Activated T-helper 9 cell treated with anti-CD3 and anti-CD28 coated beads, Interleukin-2, amount 50 U/mL, for 16 hours (primary cell): ENCODE results near the gene PUS10.

Experiments
- DNase-seq: peaks from one replicate; pipeline ENCODE4 v3.0.0-alpha.2; 2020; ENCODE audit warnings: low read depth

PUS10 gene

GRCh38 chr2:60972889-60973656, 45.0 kb downstream of the PUS10 start:
- DNase-seq: no peak

GRCh38 chr2:60966507-60967405, 51.3 kb downstream of the PUS10 start:
- no peak for DNase-seq

- DNase-seq: no peak
Measured at GRCh38 chr2:60965499-60965785, 52.6 kb downstream of the PUS10 start.

GRCh38 chr2:60964651-60965498, 53.2 kb downstream of the PUS10 start:
- DNase-seq: no peak

GRCh38 chr2:60963190-60963589, 54.9 kb downstream of the PUS10 start:
- DNase-seq: no peak

- no peak for DNase-seq
Measured at GRCh38 chr2:60962528-60962927, 55.5 kb downstream of the PUS10 start.

GRCh38 chr2:60961457-60961856, 56.6 kb downstream of the PUS10 start:
- no peak for DNase-seq

- no peak for DNase-seq
Measured at GRCh38 chr2:60960706-60961105, 57.3 kb downstream of the PUS10 start.

- DNase-seq: no peak
Measured at GRCh38 chr2:60959501-60959900, 58.6 kb downstream of the PUS10 start.

- DNase-seq: no peak
Measured at GRCh38 chr2:60958800-60959199, 59.3 kb downstream of the PUS10 start.

GRCh38 chr2:60958361-60958760, 59.7 kb downstream of the PUS10 start:
- DNase-seq: no peak

- DNase-seq: no peak
Measured at GRCh38 chr2:60957643-60958042, 60.4 kb downstream of the PUS10 start.

GRCh38 chr2:60957224-60957623, 60.8 kb downstream of the PUS10 start:
- no peak for DNase-seq

- DNase-seq: no peak
Measured at GRCh38 chr2:60954139-60954538, 63.9 kb downstream of the PUS10 start.

GRCh38 chr2:60948926-60949579, 69.0 kb downstream of the PUS10 start:
- DNase-seq: no peak

- no peak for DNase-seq
Measured at GRCh38 chr2:60948161-60948560, 69.9 kb downstream of the PUS10 start.

GRCh38 chr2:60947056-60947455, 71.0 kb downstream of the PUS10 start:
- DNase-seq: no peak

- DNase-seq: no peak
Measured at GRCh38 chr2:60945341-60945740, 72.7 kb downstream of the PUS10 start.

- no peak for DNase-seq
Measured at GRCh38 chr2:60939622-60940021, 78.4 kb downstream of the PUS10 start.

- DNase-seq: no peak
Measured at GRCh38 chr2:60938301-60938700, 79.8 kb downstream of the PUS10 start.

- DNase-seq: no peak
Measured at GRCh38 chr2:60936757-60937156, 81.3 kb downstream of the PUS10 start.

- no peak for DNase-seq
Measured at GRCh38 chr2:60934165-60934722, 83.8 kb downstream of the PUS10 start.
